Testis (tissue), 3 donors: ENCODE measurements around the gene APRT. TPM values are rescaled to one million over a fixed set of nuclear protein-coding genes. Genes with fewer than 3 reads are reported as not detected.

Experiments used
- DNase-seq: peaks from one replicate; pipeline ENCODE4 v3.0.0-alpha.2; 2019
- H3K27ac ChIP-seq, 2 donors: fragments of 200-600 bp; sonication (generic); one replicate each; pipeline ENCODE4 v1.5.1; 2019
- H3K27me3 ChIP-seq: fragments of 200-600 bp; sonication (generic); one replicate; pipeline ENCODE4 v1.5.1; 2019
- H3K36me3 ChIP-seq: fragments of 200-600 bp; sonication (generic); one replicate; pipeline ENCODE4 v1.5.1; 2017; ENCODE audit warnings: low read depth; ENCODE audit errors: missing control alignments
- H3K4me1 ChIP-seq: fragments of 200-600 bp; sonication (generic); one replicate; pipeline ENCODE4 v1.5.1; 2019
- H3K4me3 ChIP-seq, 2 donors: fragments of 200-600 bp; sonication (generic); one replicate each; pipeline ENCODE4 v1.5.1; 2017 to 2019
- H3K9me3 ChIP-seq: fragments of 200-600 bp; sonication (generic); one replicate; pipeline ENCODE4 v1.5.1; 2017
- POLR2A ChIP-seq: fragments of 450-650 bp; IDR thresholded peaks from one replicate; pipeline ENCODE4 v1.6.1; 2017; ENCODE audit warnings: antibody characterized with exemption, mild to moderate bottlenecking, moderate library complexity
- WGBS, 2 donors: methylation state at CpG; one replicate each; pipeline ENCODE4 v1.1.5; 2018; 5-methylcytosine and 5-hydroxymethylcytosine counted together
- intact Hi-C: fragments of 100-400 bp; cut with DNase I; formaldehyde crosslinking; loops from one replicate; pipeline ENCODE4 v1.15.1; 2023; ENCODE audit warnings: low total_unique reads
- polyA plus RNA-seq: library from polyadenylated mRNA; stranded (reverse); fragments of 350-450 nt; fragmentation: Illumina TruSeq; extraction: RNeasy Lipid Tissue Mini Kit (QIAGEN cat#74804); gene quantifications from one replicate; pipeline ENCODE4 v1.2.3, GENCODE V29; 2014; ENCODE audit warnings: low read depth, low replicate concordance; ENCODE audit not compliant: insufficient read depth
- total RNA-seq, 2 donors: library from RNA; depleted of rRNA; stranded (reverse); fragments of >200 nt; gene quantifications; one replicate each; pipeline ENCODE4 v1.2.3, GENCODE V29; 2016
- TF ChIP-seq, protein P1 (sequence below), 3 experiments: fragments of 450-650 bp in 2 of 3; fragments of 200-600 bp in 1 of 3; sonication (generic) in 1 of 3; IDR thresholded peaks; one replicate each; pipeline ENCODE4 v1.5.1; 2016 to 2019; ENCODE audit warnings: antibody characterized with exemption in 3 of 3, mild to moderate bottlenecking in 2 of 3, moderate library complexity in 1 of 3

Gene APRT
- total and polyA plus RNA-seq, 3 donors from 2014 or later: 62.1 to 86.0 (median 82.1) TPM

DNA sequence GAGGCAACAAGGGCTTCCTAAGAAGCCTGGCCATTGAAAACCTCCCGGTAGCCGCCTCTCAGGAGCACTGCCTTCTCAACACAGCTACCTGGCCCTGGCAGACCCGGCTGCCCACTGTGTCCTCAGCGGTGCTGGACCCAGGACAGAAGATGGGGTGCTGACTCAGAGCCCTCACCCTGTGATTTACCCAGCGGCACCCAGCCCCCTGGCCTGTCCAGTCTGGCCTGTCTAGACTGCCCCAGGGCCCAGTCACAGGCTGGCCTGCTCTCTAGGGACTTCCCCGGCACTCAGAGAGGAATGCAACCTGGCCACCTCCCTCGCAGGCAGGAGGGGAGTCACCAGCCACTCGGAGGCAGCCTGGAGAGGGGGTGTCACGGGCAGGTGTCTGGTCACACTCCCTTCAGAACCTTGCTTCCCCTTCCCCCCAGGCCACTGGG, 46.8 kb downstream of the APRT start:
- TF ChIP-seq, protein P1, sequence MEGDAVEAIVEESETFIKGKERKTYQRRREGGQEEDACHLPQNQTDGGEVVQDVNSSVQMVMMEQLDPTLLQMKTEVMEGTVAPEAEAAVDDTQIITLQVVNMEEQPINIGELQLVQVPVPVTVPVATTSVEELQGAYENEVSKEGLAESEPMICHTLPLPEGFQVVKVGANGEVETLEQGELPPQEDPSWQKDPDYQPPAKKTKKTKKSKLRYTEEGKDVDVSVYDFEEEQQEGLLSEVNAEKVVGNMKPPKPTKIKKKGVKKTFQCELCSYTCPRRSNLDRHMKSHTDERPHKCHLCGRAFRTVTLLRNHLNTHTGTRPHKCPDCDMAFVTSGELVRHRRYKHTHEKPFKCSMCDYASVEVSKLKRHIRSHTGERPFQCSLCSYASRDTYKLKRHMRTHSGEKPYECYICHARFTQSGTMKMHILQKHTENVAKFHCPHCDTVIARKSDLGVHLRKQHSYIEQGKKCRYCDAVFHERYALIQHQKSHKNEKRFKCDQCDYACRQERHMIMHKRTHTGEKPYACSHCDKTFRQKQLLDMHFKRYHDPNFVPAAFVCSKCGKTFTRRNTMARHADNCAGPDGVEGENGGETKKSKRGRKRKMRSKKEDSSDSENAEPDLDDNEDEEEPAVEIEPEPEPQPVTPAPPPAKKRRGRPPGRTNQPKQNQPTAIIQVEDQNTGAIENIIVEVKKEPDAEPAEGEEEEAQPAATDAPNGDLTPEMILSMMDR (IDR thresholded peaks at IDR 0.05): no peak
- TF ChIP-seq POLR2A: no peak
- 83 to 89% methylated on average over 4 to 9 of the region's 9 CpGs for WGBS, 2 donors
- H3K9me3 ChIP-seq: no peaks in the 10 kb centered on the region
- no peaks in the 10 kb centered on the region for H3K27me3 ChIP-seq
- intact Hi-C loops: no loop called here
- H3K36me3 ChIP-seq: no peaks in the 10 kb centered on the region
- peaks cover 13% of the 10 kb centered on the region for H3K4me1 ChIP-seq
- no peak for DNase-seq
- H3K27ac ChIP-seq: no peak overlapping the region
- no peak overlapping the region for H3K4me3 ChIP-seq

DNA sequence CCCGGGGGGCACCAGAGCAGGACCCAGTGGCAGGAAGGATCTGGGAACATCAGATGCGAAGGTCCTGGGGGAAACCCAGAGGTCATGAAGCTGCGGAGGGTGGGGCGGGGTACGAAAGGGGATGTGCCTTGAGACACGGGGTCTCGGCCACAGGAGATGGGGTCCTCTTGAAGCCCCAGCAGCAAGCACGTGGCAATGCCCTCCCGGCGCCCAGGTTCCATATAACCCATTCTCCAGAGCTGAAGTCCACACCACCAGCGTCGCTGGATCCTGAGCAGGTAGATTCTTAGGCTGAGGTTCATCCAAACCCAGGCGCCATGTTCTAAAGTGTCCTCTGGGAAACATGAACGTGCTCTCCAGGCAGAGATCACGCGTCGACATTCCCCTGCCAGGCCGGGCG, 47.6 kb downstream of the APRT start:
- intact Hi-C loops: no loop called here
- no peak for DNase-seq
- H3K4me3 ChIP-seq: no peak overlapping the region
- 92% methylated on average over 11 to 19 of the region's 19 CpGs for WGBS, 2 donors
- peaks cover 11% of the 10 kb centered on the region for H3K4me1 ChIP-seq
- no peaks in the 10 kb centered on the region for H3K9me3 ChIP-seq
- H3K27ac ChIP-seq: no peak overlapping the region
- H3K36me3 ChIP-seq: no peaks in the 10 kb centered on the region
- TF ChIP-seq, protein P1 (IDR thresholded peaks at IDR 0.05): no peak
- TF ChIP-seq POLR2A: no peak
- no peaks in the 10 kb centered on the region for H3K27me3 ChIP-seq

DNA sequence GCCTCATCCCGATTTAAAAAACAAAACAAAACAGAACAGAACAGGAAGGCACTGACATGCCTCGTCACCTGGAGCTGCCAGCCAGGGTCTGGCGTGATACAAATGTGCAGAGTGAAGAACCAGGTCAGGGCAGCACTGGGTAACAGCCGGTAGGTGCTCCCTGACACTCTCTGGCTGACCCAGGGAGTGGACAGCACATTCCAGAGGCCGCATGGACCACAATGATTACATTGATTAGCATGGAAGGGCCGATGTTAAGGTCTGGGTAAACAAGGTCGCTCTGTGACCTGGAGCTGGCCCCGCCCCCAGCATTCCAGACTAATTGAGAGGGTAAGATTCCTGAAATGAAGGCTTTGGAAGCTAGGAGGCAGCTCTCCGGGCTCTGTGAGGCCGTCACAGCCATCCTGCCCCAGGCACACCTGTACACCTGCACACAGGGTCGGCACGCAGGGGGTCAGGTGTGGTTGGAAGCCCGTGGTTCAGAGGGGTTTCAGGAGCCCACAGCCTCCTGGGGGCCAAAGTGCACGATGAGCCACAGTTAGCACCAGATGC, 48.1 kb downstream of the APRT start:
- Histone ChIP-seq H3K9me3 (no peaks in the 10 kb centered on the region), H3K4me1 (peaks cover 9% of the 10 kb centered on the region), H3K27me3 (no peaks in the 10 kb centered on the region), H3K36me3 (no peaks in the 10 kb centered on the region), H3K27ac (no peak overlapping the region), H3K4me3 (no peak overlapping the region)
- intact Hi-C loops: no loop called here
- no peak for DNase-seq
- TF ChIP-seq, protein P1 (IDR thresholded peaks at IDR 0.05): no peak
- TF ChIP-seq POLR2A: no peak
- WGBS, 2 donors: 61 to 82% methylated on average over 8 to 14 of the region's 14 CpGs

DNA sequence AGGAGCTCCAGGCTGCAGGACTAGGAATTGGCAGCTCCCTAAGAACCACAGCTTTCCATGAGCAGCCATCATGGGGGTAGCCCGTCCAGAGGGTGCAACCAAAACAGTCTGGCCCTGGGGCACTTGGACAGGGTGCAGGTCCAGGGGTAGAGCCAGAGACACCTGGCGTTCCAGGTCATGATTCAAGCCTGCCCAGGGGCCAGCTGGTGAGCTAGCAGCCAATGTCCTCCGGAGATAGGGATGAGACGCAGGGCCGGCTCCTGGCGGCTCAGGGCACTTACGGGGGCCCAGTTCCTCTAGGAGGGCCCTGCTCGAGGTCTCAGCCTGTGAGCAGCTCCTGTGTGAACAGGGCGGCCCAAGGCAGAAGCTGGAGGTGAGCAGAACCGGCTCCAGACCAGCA, 48.8 kb downstream of the APRT start:
- no peak overlapping the region for H3K27ac ChIP-seq

More for the DNA sequence above, 48.8 kb downstream of the APRT start:
- no peak for DNase-seq
- H3K36me3 ChIP-seq: no peaks in the 10 kb centered on the region
- H3K4me3 ChIP-seq: no peak overlapping the region
- 80 to 85% methylated on average over 2 to 10 of the region's 10 CpGs for WGBS, 2 donors
- H3K9me3 ChIP-seq: no peaks in the 10 kb centered on the region
- intact Hi-C loops: no loop called here
- TF ChIP-seq, protein P1 (IDR thresholded peaks at IDR 0.05): no peak
- H3K27me3 ChIP-seq: no peaks in the 10 kb centered on the region
- H3K4me1 ChIP-seq: peaks cover 2% of the 10 kb centered on the region
